Measurements from ENCODE around the gene CCDC185. TPM values are rescaled to one million over a fixed set of nuclear protein-coding genes. Genes with fewer than 3 reads are reported as not detected.

The CCDC185 gene
- polyA plus RNA-seq = not detected

DNA sequence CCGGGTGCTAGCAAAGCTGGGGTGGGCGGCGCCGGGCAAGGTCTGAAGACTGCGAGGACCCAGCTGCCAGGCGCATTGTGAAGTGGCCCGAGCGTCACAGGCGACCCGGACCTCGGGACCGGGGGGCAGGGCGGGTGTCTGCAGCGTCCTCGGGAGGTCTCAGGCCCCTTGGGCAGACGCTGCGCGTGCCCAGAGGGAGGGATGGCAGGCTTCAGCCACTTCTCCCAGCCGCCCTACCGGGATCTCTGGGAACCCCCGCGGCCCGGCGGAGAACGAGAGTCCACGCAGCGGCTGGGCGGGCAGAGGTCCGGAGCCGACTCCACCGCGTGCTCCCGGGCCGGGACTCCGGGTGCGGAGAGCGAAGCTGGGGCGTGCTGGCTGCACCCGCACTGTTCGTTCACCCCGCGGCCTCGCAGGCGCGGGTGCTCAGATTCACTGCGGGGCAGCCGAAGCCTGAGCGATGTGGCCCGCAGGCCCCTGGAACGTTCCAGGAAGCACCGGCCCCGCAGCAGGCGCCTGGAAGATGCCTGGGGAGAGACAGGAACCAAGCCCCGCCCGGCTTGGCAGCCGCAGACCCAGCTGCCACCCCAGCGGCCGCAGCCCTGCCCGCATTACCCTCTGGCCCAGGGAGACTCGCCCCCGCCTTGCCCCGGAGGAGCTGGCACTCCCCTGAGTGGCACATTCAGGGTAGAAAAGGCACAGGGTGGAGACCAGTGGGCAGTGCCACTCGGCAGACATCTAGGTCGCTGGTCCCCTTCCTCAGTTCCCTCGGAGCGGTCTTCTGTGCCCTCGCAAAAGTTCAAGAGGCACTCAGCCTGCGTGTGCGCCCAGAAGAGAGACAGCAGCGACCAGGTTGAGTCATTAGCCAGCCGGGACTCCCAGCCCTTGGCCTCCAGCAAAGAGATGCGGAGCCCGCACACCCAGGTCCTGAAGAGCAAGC is at the start of gene CCDC185:
CCDC185 (plus strand) TSS at position 141 of the 940 bp plus-strand sequence; CDS start at position 202, 61 bp downstream.
- Mint-ChIP-seq H3K9me3 (peaks cover 5 to 11% (median 7%) of the 10 kb centered on the region in 3 donors), H3K36me3 (peaks cover 1% of the 10 kb centered on the region), H3K4me1 (no peaks in the 10 kb centered on the region), H3K27me3 (peaks cover 26% of the 10 kb centered on the region), H3K4me3 (no peak within 1 kb of the TSS), H3K27ac (no peak within 1 kb of the TSS)

- H3K4me1 Mint-ChIP-seq = no peaks in the 10 kb centered on the region
- no peak overlapping the region for H3K4me3 Mint-ChIP-seq
- H3K27me3 Mint-ChIP-seq = peaks cover 17% of the 10 kb centered on the region
- no peaks in the 10 kb centered on the region for H3K36me3 Mint-ChIP-seq
- H3K9me3 Mint-ChIP-seq = no peaks in the 10 kb centered on the region
- no peak overlapping the region for H3K27ac Mint-ChIP-seq
These were observed 49.5 kb upstream of the CCDC185 start for GRCh38 chr1:223343692-223344091.

DNA sequence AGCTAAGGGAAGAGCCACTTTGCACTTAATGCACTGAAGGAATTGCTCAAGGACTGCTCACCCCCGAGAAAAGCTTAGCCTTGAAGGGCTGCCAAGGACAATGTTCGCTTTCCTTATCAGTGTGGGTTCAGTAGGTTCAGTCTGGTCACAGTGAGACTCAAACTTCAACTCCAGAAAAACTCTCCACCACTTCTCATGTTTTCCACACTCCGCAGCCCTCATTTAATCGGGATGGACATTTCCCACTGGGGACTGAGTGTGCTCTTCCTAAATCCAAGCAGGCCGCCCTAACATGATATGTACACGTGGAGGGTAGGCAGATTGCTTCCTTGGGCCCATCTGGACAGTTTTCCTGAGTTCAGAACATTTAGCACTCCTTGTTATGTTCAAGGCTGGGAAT is 48.7 kb upstream of the CCDC185 start:
- Mint-ChIP-seq H3K27ac (no peak overlapping the region), H3K36me3 (no peaks in the 10 kb centered on the region), H3K9me3 (no peaks in the 10 kb centered on the region), H3K4me3 (no peak overlapping the region), H3K4me1 (no peaks in the 10 kb centered on the region), H3K27me3 (peaks cover 15% of the 10 kb centered on the region)

DNA sequence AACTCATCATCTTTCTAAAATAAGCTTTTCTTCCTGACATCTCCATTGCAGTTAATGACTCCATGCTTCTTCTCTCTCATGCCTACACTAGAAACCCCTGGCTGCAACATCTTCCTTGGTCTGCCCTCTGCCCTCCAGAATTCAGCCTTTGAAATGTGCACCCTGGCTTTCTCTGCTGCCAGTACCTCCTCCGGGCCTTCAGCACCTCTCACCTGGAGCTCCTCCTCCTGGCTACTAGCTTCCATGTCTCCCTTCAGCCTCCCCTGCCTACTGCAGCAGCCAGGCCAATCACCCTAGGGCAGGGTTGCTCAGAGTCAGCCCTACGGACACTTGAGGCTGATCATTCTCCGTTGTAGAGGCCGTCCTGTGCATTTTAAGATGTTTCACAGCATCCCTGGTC is 47.5 kb upstream of the CCDC185 start:
- Mint-ChIP-seq H3K27me3 (peaks cover 19% of the 10 kb centered on the region), H3K27ac (no peak overlapping the region), H3K9me3 (no peaks in the 10 kb centered on the region), H3K4me1 (no peaks in the 10 kb centered on the region), H3K36me3 (no peaks in the 10 kb centered on the region), H3K4me3 (no peak overlapping the region)

DNA sequence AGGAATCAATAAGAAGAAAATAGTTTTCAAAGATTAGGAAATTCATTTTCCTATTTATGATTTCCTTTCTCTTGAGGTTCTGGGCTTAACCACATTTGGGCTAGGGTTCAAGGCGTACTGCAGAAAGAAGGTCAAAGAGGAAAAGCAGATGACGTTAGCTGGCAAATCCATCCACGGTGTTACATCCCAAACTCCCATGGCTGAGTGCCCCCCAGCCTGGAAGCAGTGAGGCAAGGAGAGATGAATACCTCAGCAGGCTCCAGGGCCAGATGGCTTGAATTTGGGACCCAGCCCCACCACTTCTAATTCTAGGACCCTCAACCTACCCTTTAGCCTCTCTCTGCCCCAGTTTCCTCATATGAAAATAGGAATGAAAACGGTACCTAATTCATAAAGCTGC is 46.9 kb upstream of the CCDC185 start:
- no peak overlapping the region for H3K4me3 Mint-ChIP-seq
- no peaks in the 10 kb centered on the region for H3K9me3 Mint-ChIP-seq
- no peaks in the 10 kb centered on the region for H3K36me3 Mint-ChIP-seq
- no peak overlapping the region for H3K27ac Mint-ChIP-seq
- peaks cover 17% of the 10 kb centered on the region for H3K27me3 Mint-ChIP-seq
- H3K4me1 Mint-ChIP-seq = no peaks in the 10 kb centered on the region

GRCh38 chr1:223347583-223347982 is 45.6 kb upstream of the CCDC185 start:
- Mint-ChIP-seq H3K4me3 (no peak overlapping the region), H3K27ac (no peak overlapping the region), H3K9me3 (no peaks in the 10 kb centered on the region), H3K27me3 (peaks cover 14% of the 10 kb centered on the region), H3K36me3 (no peaks in the 10 kb centered on the region), H3K4me1 (no peaks in the 10 kb centered on the region)

GRCh38 chr1:223348439-223348838 is 44.8 kb upstream of the CCDC185 start:
- Mint-ChIP-seq H3K27me3 (peaks cover 15% of the 10 kb centered on the region), H3K27ac (no peak overlapping the region), H3K4me3 (no peak overlapping the region), H3K4me1 (no peaks in the 10 kb centered on the region), H3K36me3 (no peaks in the 10 kb centered on the region), H3K9me3 (no peaks in the 10 kb centered on the region)

DNA sequence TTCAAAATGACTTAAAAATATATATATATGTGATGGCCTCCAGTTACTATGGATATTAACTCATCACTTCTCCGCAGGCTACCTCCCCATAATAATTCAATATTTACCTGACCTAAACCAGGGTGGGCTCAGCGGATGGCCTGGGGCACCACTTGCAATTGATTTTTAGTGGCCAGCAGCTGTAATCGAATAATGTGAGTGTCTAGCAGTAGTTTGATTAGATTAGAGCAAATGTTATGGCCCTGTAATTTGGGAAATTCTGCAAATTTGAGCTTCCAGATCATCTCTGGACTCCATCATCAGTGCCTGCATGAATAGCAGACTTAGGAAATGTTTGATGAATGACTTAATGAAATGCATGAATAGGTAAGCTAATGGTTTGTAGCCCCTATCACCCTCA is 44.0 kb upstream of the CCDC185 start:
- no peaks in the 10 kb centered on the region for H3K4me1 Mint-ChIP-seq
- peaks cover 15% of the 10 kb centered on the region for H3K27me3 Mint-ChIP-seq
- no peaks in the 10 kb centered on the region for H3K9me3 Mint-ChIP-seq
- H3K36me3 Mint-ChIP-seq = no peaks in the 10 kb centered on the region
- H3K27ac Mint-ChIP-seq = no peak overlapping the region
- H3K4me3 Mint-ChIP-seq = no peak overlapping the region

- no peaks in the 10 kb centered on the region for H3K4me1 Mint-ChIP-seq
- H3K4me3 Mint-ChIP-seq = no peak overlapping the region
- no peaks in the 10 kb centered on the region for H3K9me3 Mint-ChIP-seq
- H3K27me3 Mint-ChIP-seq = peaks cover 14% of the 10 kb centered on the region
- H3K36me3 Mint-ChIP-seq = no peaks in the 10 kb centered on the region
- H3K27ac Mint-ChIP-seq = no peak overlapping the region
These were observed 42.8 kb upstream of the CCDC185 start for GRCh38 chr1:223350361-223350908.

DNA sequence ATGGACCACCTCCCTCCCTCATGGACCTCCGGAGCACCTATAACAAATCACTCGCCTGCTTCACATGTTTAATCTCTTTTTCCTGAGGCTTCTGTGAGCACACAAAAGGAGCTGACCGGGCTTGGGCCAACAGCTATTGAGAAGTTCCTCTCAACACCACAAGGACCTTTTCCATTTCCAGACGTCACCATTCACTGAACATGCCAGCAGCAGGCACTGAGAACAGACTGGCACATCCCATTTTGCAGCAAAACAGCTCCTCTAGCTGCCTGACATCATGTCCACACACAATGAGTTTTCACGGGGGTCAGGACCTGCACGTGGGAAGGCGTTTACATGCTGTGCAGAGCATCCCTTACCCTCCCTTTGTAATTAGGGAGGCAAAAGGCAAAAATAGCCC is 40.3 kb upstream of the CCDC185 start:
- no peaks in the 10 kb centered on the region for H3K4me1 Mint-ChIP-seq
- H3K9me3 Mint-ChIP-seq = no peaks in the 10 kb centered on the region
- H3K4me3 Mint-ChIP-seq = no peak overlapping the region
- no peak overlapping the region for H3K27ac Mint-ChIP-seq
- H3K27me3 Mint-ChIP-seq = peaks cover 8% of the 10 kb centered on the region
- no peaks in the 10 kb centered on the region for H3K36me3 Mint-ChIP-seq

DNA sequence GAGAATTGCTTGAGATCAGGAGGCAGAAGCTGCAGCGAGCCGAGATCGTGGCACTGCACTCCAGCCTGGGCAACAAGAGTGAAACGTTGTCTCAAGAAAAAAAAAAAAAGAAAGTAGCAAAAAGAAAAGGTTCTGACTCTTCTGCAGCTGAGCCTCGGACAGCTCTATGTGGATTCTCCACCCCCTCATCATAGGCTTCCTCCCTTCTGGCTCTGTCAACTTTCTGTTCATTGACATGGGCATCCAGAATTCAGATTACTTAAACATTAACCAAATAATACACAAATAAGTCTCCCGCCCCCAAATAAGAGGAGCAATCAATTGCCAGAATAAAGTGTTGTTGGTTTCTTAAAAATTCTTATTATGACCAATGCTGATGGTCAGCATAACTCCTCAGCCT is 39.3 kb upstream of the CCDC185 start:
- no peaks in the 10 kb centered on the region for H3K4me1 Mint-ChIP-seq
- no peak overlapping the region for H3K4me3 Mint-ChIP-seq
- H3K27ac Mint-ChIP-seq = peak overlapping the region in 1 of 3 donors; percentile 51
- peaks cover 10% of the 10 kb centered on the region for H3K27me3 Mint-ChIP-seq
- no peaks in the 10 kb centered on the region for H3K36me3 Mint-ChIP-seq
- no peaks in the 10 kb centered on the region for H3K9me3 Mint-ChIP-seq

DNA sequence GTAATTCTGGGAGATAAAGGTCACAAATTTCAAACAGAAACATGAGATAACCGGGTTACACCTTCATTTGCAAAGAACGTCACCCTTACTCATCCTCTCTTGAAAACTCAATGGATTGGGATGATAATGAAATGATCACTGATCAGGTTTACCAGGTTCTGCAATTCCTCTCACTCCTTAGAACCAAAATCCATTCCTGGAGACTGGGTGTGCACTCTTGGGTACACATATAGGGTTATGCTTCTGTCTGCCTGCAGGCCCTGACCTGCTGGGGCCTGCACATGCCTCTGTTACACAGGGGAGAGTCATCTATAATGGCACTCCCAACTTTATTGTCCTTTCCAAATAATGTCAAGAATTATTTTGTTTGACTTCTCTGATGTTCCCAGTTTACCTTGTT is 37.5 kb upstream of the CCDC185 start:
- Mint-ChIP-seq H3K36me3 (no peaks in the 10 kb centered on the region), H3K27ac (no peak overlapping the region), H3K27me3 (peaks cover 11% of the 10 kb centered on the region), H3K4me1 (no peaks in the 10 kb centered on the region), H3K9me3 (no peaks in the 10 kb centered on the region), H3K4me3 (no peak overlapping the region)

GRCh38 chr1:223358826-223359225 is 34.4 kb upstream of the CCDC185 start:
- Mint-ChIP-seq H3K27ac (no peak overlapping the region), H3K9me3 (no peaks in the 10 kb centered on the region), H3K4me3 (no peak overlapping the region), H3K27me3 (peaks cover 24% of the 10 kb centered on the region), H3K4me1 (peaks cover 0 to 9% (median 4%) of the 10 kb centered on the region in 3 donors), H3K36me3 (no peaks in the 10 kb centered on the region)

DNA sequence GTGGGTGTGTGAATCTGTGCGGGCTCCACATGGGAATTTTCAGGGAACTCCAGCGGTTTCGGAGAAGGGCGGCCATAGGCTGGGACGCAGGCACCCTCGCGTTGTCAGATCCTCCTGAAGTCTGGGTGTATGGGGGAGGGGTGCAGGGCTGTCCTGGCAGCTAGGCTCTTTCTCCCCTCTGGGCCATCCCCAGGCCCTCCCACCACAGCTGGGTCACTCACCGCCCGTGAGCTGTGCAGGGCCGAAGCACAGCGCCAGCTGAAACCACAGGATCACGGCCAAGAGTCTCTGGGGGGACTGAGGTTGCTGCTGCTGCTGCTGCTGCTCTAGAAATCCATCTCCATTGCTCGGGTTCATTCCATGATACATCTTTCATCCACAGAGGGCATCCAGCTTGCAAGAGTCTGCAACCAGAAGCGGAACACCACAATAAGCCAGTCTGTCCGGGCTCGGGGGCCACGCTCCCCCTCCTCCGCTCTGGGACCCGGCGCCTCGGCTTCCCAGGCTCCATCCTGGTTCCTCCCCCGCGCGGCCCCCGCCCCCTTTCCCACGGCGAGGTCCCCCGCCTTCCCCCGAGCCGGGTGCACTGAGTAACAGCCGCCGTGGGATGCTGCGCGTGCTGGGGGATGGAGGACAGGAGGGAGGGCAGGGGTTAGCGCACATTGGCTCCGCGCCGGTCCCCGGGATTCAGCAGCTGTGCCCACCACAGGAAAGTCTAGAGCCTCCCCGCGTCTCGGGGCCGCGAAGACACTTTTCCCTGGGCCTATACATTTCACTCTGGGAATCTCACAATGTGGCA is 30.0 kb upstream of the CCDC185 start:
- Mint-ChIP-seq H3K27me3 (peaks cover 31% of the 10 kb centered on the region), H3K27ac (peak overlapping the region in 1 of 3 donors; percentile 77), H3K9me3 (no peaks in the 10 kb centered on the region), H3K4me3 (peak overlapping the region; percentile 65 to 91 (median 82)), H3K4me1 (peaks cover 0 to 12% (median 5%) of the 10 kb centered on the region in 3 donors), H3K36me3 (no peaks in the 10 kb centered on the region)

All from IgD-negative memory B cell (primary cell).